ENCODE results near the gene GLOD5.
A peak's percentile ranks its signal among the peaks of the same experiment; 100 is the strongest.

Gene GLOD5

GRCh38 chrX:48761674-48762471, at the start of gene GLOD5:
GLOD5 (plus strand) TSS chrX:48761747; CDS start chrX:48761791, 44 bp downstream.
- peak in 1 of 2 donors; percentile 3 for DNase-seq

GRCh38 chrX:48711929-48712505, 49.5 kb upstream of the GLOD5 start:
- DNase-seq, result no peak

- no peak for DNase-seq
Observed at GRCh38 chrX:48713847-48714246, 47.7 kb upstream of the GLOD5 start.

GRCh38 chrX:48714573-48714972, 47.0 kb upstream of the GLOD5 start:
- DNase-seq, result no peak

GRCh38 chrX:48715072-48715471, 46.5 kb upstream of the GLOD5 start:
- no peak for DNase-seq

- no peak for DNase-seq
Observed at GRCh38 chrX:48715876-48716502, 45.6 kb upstream of the GLOD5 start.

GRCh38 chrX:48719958-48720357, 41.6 kb upstream of the GLOD5 start:
- no peak for DNase-seq

- no peak for DNase-seq
Observed at GRCh38 chrX:48720577-48721250, 40.8 kb upstream of the GLOD5 start.

- DNase-seq, result no peak
Observed at GRCh38 chrX:48721916-48722315, 39.6 kb upstream of the GLOD5 start.

GRCh38 chrX:48726596-48726995, 35.0 kb upstream of the GLOD5 start:
- DNase-seq, result no peak

GRCh38 chrX:48728653-48729052, 32.9 kb upstream of the GLOD5 start:
- no peak for DNase-seq

- DNase-seq, result no peak
Observed at GRCh38 chrX:48736303-48736702, 25.2 kb upstream of the GLOD5 start.

GRCh38 chrX:48736878-48737212, 24.7 kb upstream of the GLOD5 start:
- no peak for DNase-seq

GRCh38 chrX:48737213-48737938, 24.2 kb upstream of the GLOD5 start:
- DNase-seq, result peak; percentile 82 to 84

- DNase-seq, result no peak
Observed at GRCh38 chrX:48737940-48738339, 23.6 kb upstream of the GLOD5 start.

GRCh38 chrX:48741834-48742233, 19.7 kb upstream of the GLOD5 start:
- no peak for DNase-seq

GRCh38 chrX:48745222-48745621, 16.3 kb upstream of the GLOD5 start:
- DNase-seq, result no peak

- DNase-seq, result no peak
Observed at GRCh38 chrX:48747415-48748016, 14.0 kb upstream of the GLOD5 start.

- DNase-seq, result no peak
Observed at GRCh38 chrX:48749182-48749581, 12.4 kb upstream of the GLOD5 start.

- peak in 1 of 2 donors; percentile 9 for DNase-seq
Observed at GRCh38 chrX:48751343-48751742, 10.2 kb upstream of the GLOD5 start.

- DNase-seq, result no peak
Observed at GRCh38 chrX:48752498-48752897, 9.0 kb upstream of the GLOD5 start.

GRCh38 chrX:48753708-48754228, 7.8 kb upstream of the GLOD5 start:
- DNase-seq, result no peak
